G401.6 (cell line): ENCODE measurements around the gene ANKRD28.
A peak's percentile ranks its signal among the peaks of the same experiment; 100 is the strongest.
"Not testable (repeated sequence)": the region's sequence is repeated elsewhere in the genome, so short reads cannot be mapped to it uniquely, and the experiment has no call there.

ENCODE experiments used
- FAIRE-seq: peaks from 2 replicates; lab custom pipeline; 2012; peaks lifted over from hg19 to GRCh38; lab: Jason Lieb, UNC

Gene ANKRD28

DNA sequence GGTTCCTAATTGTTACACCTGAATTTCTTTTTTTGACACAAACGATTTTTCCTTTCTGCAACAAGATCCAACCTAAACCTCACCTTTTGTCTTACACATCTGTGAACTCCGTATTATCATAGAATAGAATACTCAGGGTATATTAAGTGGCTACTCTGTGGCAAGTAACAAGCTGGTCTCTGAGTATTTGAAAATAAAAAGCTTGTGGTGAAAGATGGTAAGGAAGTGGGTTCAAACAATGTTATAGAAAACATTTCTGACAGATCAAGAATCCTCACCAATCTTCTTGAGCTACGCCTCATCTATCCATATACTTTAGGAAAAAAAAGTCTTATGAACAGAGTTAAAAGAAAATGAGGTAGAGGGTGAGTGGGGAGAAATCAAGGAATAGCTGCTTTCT lies 3.5 kb upstream of the ANKRD28 start:
- no peak for FAIRE-seq

DNA sequence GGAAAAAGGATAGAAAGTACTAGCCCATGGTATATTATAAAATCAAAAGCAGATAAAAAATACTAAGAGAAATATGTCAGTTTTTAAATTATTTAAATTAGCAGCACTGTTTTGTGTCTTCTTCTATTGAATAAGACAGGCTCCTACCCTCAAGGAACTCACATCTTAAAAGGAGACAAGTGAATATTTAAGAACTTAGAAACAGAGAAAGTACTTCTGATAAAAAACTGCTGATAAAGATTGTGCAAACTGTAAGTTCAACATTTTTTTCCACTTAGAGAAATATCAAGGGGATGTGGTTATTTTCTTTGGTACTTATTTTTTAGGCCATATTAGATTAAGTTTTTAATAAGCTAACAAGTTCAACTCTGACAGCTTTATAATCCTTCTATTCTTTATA lies 3.0 kb upstream of the ANKRD28 start:
- no peak for FAIRE-seq

DNA sequence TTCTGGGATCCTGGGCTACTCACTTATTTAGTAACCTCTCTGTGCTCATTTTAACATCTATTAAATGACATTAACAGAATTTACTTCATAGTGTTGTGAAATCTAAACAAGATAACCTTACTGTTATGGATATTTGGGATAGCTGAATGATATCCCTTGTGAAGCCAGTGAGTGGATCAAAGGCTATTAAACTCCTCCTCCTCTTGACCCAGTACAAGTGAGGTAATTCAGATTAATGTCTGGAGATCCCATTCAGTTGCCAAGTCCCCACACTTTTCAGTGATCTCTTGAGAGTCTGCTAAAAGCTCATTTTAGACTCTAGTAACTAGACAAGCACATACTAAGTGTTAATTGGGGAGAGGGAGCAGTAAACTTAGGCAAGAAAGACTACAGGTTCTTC lies 2.5 kb upstream of the ANKRD28 start:
- FAIRE-seq = no peak

DNA sequence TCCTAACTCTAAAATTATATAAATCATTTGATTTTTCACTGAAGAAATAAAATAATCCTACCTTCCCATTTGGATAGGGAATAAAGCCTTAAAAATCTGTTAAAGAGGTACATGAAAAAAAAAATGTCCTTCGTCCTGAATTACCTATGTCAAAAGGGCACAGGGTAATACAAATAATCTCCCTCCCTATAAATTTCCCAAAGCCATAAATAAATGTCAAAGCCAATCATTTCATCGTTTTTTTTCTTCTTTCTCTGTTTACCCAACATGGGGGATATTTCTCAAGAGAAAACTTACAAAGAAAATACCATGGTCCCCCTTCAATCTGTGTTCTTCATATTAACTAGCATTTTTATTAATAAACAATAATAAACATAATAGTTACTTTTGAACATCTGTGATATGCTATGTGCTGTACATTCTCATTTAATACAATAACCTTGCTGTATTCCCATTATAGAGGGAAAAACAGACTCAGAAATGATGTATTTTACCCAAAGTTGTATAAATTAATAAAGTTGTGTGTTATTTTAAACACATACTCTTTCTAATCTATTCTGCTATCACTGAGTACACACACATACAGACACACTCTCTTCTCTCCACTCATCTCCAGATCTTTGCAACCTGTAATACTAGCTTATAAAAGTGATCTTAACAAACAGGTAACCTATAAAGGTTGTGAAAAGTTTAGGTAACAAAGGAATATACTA lies 910 bp upstream of the ANKRD28 start:
- peak; percentile 56 for FAIRE-seq

DNA sequence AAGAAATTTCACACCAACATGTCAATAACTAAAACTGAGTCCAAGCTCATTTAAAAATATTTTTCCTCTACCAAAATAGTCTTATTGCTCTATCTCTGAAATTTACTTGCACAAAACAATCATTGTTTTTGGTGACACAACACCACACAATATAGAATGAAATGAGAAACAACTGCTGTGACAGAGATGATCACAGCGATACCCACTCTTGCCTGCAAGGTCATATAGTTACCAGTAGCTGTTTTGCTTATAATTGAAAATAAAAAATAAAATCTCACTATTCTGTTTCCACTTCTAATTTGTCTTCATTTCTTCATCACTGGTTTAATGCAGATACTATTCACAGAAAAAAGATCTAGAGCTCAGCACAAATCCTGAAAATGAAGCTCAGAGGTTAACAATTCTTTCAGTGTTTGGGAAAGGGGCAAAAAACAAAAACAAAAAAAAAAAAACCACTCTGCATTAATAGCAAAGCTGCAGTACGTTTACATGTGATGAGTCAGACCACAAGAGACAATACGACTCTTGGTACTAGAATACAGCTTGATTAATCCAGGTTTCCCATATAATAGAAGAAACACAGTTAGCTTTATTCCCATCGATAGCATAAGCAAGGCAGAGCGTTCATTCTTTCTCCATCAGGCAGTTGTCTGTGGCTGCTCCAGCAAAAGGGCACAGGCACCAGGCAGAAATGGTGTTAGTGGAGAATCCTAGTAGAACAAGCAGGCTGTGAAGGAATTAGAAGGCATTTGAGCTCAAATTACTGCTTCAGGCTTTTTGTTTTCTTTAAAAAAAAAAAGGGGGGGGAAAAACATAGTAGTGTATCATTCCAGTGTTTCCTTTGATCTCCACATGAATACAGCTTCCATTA lies 773 bp downstream of the ANKRD28 start:
- FAIRE-seq = no peak

DNA sequence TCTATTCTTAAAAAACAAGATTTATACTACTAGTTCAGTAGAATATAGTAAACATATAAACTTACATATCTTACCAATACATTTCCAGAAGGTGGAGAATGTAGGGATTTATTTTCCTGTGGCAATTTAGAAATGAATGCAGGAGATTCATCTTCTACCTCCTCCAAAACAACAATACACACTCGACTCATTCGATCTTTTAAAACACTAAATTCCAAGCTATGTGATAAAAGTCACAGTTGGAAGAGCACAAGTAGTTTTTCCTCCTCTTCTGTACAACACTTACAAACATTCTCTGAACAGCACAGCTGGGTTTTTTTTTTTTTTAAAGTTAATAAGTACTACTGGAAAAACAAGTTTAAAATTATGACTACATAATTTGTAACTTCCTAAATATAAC lies 1.4 kb downstream of the ANKRD28 start:
- FAIRE-seq = peak; percentile 84

DNA sequence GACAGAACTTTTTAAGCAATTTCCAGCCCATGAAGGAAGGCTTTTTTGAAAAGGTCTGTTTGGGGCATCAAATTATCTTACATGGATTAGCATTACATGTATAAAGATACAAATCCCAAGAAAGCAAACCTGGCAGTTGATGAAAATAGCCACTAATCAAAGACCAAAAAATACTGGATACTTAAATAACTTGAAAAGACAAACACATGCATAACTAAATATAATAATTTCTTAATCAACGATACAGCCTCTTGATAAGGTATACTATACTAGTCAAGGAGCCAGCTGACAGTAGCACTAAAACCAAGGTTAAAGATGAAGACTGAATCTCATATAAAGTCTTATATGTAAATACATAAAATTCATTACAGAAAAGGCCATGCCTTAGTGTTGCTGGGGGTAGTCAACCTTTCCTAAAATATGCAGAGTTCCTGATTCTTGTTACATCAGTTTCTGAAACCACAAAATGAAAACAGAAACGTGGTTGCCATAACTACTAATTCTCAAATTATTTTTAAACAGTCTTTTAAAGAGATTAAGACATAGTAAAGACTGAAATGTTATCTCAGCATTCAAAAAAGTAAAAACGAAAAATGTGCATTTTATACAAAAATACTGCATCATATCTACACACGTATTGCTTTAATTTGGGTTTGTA lies 2.0 kb downstream of the ANKRD28 start:
- no peak for FAIRE-seq

DNA sequence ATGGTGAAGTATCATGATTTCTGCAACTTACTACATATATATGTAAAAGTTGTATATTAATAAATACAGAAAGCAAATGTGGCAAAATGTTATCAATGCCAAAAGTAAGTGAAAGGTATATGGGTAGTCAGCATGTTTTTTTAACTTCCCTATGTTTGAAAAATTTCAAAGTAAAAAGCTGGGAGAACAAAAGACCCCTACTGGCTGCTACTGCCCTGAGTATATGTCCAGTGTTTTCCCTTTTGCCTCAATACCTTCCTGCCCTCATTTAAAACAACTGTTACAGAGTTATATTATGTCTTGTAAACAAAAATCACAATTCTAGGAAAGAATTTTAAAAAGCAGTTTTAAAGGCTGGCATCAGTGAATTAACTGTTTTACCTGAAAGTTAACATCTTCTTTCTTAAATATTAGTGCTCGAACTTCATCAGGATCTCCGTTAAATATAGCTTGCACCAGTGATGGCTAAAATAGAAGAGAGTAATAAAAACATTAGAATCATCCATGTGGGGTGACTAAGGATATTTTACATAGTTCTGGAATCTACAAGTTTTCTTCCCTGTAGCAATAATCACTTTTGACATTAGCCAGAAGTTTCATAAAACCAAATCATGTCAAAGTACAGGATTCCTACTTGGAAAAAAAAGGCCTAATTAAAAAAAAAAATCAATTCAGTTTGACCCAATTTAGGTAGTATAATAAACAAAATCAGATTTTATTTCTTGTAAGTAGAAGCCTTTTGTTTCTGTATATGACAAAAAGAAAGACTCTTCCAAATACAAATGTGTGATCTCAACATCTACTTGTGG lies 2.7 kb downstream of the ANKRD28 start:
- peak; percentile 57 for FAIRE-seq

DNA sequence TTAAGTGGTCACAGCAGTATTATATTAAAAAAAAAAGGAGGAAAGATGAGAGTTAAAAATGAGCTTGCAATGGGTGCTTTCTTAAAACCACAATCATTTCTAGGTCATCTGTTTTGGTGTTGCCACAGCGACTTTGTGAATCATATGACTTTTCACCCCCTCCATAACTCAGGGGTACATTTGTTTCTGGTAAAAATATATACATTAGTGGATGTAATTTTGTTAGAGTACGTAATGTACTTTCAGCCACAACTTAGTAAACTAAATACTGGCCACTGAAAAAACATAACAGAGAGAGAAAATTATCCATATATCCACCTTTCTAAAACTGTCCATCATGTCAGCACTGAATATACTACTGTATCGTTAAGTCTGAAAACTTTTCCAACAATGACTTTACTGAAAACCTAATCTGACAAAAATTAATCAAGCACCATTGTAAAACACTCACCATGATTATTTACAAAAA lies 3.4 kb downstream of the ANKRD28 start:
- FAIRE-seq = no peak

DNA sequence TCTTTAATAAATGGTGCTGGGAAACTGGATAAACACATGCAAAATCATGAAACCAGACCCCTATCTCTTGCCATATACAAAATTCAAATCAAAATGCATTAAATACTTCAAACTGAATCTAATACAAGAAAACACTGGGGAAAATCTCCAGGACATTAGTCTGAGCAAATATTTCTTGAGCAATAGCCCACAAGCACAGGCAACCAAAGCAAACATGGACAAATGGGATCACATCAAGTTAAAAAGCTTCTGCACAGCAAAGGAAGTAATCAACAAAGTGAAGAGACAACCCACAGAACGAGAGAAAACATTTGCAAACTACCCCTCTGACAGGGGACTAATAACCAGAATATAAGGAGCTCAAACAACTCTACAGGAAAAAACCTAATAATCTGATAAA lies 6.3 kb downstream of the ANKRD28 start:
- no peak for FAIRE-seq

DNA sequence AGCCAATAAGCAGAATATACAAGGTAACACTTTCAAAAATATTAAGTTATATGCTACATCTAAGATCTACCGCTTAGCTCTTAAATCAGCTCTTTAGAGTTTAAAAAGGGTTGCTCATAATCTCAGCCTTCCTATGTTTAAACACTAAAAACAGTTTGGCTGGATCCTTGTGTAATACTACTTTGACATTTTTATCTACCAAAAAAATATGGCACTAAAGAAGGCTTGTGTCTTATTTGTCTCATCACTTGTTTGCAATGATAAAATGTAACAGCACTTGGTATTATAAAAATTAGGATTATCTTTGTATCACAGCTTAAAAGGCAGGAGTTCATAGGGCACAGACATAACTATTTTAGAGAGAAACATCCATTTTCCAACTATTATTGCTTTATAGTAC lies 9.8 kb downstream of the ANKRD28 start:
- FAIRE-seq = no peak

DNA sequence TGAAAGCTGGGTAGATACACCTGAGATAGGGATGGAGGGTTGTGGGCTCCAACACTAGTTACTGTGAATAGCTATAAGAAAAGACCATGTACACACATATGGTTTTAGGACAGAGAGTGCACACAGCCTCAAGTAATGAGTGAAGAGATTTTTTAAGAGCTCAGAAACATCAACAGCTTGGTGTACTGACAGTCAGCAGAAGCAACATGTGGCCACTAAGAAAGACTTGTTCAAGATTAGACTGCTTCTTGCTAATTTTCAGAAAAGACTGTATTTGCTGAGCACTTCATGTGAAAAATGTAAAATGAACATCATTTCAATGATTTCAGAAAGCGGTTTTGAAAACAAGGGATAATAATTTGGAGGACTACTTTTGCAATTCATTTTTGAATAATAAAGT lies 10.3 kb downstream of the ANKRD28 start:
- no peak for FAIRE-seq

DNA sequence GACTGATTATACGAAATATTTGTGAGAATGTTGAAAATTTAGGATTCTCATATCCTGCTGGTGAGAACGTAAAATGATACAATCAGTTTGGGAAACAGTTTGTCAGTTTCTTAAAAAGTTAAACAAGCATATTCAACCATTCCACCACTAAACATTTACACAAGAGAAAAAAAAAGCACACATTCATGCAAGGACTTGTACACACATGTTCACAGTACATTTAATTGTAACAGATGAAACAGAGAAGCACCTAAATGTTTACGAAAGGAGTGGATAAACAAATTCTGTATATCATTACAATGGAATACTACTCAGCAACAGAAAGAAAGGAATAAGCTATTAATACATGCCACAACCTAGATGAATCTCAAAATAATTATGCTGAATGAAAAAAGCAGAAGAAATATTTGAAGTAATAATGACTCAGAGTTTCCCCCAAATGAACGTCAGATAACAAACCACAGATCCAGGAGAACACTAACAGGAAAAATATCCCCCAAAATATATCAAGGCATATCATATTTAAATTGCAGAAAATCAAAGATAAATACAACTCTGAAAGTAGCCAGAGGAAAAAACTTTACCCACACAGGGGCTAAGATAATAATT lies 14.3 kb downstream of the ANKRD28 start:
- FAIRE-seq = no peak

DNA sequence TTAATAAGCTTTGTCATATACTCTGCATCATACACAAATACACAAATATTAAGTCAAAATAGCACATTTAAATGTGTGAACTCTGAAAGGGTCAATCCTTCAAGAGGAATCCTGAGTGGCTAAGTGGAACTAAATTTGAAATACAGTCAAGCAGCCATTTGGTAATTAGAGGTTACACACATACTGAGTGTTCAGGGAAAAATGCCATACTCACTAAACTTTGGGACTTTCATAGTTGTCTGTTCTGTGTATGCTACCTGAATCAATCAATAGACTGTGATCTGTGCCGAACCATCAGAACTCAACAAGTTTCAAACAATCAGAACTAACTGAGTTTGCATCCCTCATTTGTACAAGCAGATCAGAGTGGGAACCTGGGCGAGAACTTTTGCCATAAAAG lies 15.3 kb downstream of the ANKRD28 start:
- no peak for FAIRE-seq

DNA sequence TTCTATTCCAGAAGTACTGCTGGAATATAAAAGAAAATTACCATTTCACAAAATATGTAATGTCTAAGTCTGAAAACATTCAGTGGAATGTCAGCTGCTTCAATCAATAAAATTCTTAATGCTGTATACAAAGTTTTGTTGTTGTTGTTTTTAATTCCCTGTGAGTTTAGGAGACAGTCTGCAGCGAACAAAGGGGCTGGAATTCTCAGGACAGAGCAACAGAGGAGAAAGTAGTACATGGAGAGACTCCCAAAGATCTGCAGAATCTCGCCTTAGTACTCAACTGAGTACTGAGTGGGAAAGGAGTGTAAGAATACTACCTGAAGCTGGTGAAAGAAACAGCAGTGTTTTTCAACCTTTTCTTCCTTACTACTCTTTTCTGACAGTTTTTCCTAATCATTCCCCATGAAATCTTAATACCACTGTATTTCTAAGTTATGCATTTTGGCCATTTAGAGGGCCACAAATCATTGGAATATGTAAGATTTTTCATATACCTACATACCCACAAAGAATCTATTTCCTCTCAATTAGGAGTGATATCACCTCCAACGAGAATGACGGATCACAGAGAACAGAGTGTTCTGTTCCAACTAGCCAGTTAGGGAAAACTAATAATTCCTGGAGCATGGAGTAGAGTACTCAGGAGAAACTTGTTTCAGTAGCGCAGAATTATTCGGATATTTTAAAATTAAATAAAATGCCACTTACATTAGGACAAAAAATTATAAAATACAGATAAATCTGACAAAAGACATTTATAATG lies 16.0 kb downstream of the ANKRD28 start:
- no peak for FAIRE-seq

DNA sequence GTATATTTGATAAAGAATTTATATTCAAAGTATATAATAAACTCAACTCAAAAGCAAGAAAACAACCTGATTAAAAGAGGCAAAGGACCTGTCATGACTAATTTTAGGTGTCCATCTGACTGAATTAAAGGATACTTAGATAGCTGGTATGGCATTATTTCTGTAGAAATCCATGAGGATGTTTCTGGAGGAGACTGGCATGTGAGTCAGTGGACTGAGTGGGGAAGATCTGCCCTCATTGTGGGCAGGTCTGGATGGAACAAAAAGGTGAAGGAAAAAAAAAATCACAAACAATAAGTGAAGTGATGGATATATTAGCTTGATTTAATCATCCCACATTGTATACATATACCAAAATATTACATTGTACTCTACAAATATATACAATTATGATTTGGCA lies 16.6 kb downstream of the ANKRD28 start:
- no peak for FAIRE-seq

DNA sequence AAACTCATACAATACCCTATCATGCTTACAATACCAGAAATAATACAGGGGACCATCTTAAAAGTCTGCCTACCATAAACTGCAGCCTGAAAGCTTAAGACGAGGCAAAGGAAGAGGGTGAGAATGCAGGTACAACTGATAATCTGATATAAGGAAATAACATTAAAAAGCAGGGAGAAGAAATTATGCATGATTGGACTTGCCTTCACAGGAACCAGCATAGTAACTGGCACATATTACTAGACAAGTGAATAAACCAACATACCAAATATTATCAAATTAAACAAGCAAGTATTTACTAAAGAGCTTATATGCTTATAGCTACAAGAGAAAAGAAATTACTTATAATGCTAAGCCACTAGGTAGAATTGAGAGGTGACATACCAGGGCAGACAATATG lies 18.7 kb downstream of the ANKRD28 start:
- FAIRE-seq = no peak

DNA sequence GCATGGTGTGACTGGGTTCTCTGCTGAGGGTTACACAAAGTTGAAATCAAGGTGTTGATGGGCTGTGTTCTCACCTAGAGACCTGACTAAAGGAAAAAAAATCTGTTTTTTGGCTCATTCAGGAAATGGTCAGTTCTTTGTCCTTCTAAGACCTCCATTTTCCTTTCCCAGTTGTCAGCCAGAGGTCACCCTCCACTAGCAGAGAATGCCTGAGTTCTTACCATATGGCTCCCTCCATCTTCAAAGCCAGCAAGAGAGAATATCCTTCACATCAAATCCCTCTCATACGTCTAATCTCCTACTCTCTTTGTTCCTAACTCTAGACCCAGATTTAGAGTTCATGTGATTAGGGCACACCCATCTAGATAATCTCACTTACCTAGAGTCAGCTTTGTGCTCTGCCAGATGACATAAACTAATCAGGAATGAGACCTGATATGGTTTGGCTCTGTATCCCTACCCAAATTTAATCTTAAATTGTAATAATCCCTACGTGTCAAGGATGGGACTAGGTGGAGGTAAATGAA lies 19.4 kb downstream of the ANKRD28 start:
- FAIRE-seq = no peak

DNA sequence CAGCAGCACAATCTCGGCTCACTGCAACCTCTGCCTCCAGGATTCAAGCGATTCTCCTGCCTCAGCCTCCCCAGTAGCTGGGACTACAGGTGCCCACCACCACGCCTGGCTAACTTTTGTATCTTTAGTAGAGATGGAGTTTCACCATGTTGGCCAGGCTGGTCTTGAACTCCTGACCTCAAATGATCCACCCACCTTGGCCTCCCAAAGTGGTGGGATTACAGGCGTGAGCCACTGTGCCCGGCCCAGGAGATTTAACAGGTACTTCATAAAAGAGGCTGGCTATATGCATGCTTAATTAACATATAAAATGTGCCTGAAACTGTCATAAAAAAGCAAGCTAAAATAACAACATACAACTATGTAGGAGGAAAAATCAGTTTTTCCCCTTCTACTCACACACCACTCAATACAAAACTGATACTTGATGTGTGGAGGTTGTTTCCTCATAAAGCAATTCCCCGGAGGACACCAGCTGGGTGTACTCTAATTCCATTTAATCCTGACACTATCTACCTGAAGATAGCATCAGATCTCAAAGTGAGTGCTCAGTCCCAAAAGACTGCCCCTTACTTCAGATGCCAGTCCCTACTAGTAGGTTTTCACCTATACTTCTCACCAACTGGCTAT lies 22.7 kb downstream of the ANKRD28 start:
- not testable (repeated sequence) for FAIRE-seq

DNA sequence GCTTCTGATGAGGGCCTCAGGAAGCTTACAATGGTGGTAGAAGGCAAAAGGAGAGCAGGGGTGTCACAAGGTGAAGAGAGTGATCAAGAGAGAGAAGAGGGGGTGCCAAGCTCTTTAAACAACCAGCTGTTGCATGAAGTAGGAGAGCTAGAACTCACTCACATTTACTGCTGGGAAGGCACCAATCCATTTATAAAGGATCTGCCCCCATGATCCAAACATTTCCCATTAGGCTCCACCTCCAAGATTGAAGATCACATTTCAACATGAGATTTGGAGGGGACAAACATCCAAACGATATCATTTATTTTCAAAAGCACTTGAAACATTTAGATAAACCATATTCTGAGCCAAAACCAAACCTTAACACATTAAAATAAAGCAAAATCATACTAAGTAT lies 26.3 kb downstream of the ANKRD28 start:
- no peak for FAIRE-seq
